Hepatocyte (in vitro differentiated cells): Measurements from ENCODE around the gene KCNMB1. TPM values are rescaled to one million over a fixed set of nuclear protein-coding genes. Genes with fewer than 3 reads are reported as not detected.
A peak's percentile ranks its signal among the peaks of the same experiment; 100 is the strongest.

Source experiments
- DNase-seq: peaks from one replicate; pipeline ENCODE4 v3.0.0-alpha.2; 2016; ENCODE audit warnings: low spot score
- H2AFZ ChIP-seq: fragments of 200-600 bp; sonication (generic); 2 replicates; pipeline ENCODE4 v1.6.0; 2016; ENCODE audit warnings: antibody characterized with exemption, mild to moderate bottlenecking
- H3K27ac ChIP-seq: fragments of 200-600 bp; sonication (generic); 2 replicates; pipeline ENCODE4 v1.5.1; 2016; ENCODE audit warnings: mild to moderate bottlenecking
- H3K27me3 ChIP-seq: fragments of 200-600 bp; sonication (generic); 2 replicates; pipeline ENCODE4 v1.6.1; 2016
- H3K36me3 ChIP-seq: fragments of 200-600 bp; sonication (generic); replicated peaks from 2 replicates; pipeline ENCODE4 v1.5.1; 2016; ENCODE audit warnings: low read depth; ENCODE audit not compliant: insufficient read depth
- H3K4me1 ChIP-seq: fragments of 200-600 bp; sonication (generic); 2 replicates; pipeline ENCODE4 v1.5.1; 2016; ENCODE audit warnings: mild to moderate bottlenecking, moderate library complexity; ENCODE audit not compliant: insufficient read depth
- H3K4me2 ChIP-seq: fragments of 200-600 bp; sonication (generic); 2 replicates; pipeline ENCODE4 v1.6.0; 2016
- H3K4me3 ChIP-seq: fragments of 200-600 bp; sonication (generic); 2 replicates; pipeline ENCODE4 v1.5.1; 2016; ENCODE audit warnings: mild to moderate bottlenecking
- H3K79me2 ChIP-seq: fragments of 200-600 bp; sonication (generic); 2 replicates; pipeline ENCODE4 v1.6.0; 2017; ENCODE audit warnings: mild to moderate bottlenecking
- H3K9me2 ChIP-seq: fragments of 200-600 bp; sonication (generic); replicated peaks from 2 replicates; pipeline ENCODE4 v1.6.0; 2017; ENCODE audit warnings: mild to moderate bottlenecking; ENCODE audit not compliant: insufficient read depth
- H3K9me3 ChIP-seq: fragments of 200-600 bp; sonication (generic); 2 replicates; pipeline ENCODE4 v1.5.1; 2016; ENCODE audit warnings: low read depth, mild to moderate bottlenecking
- H4K20me1 ChIP-seq: fragments of 200-600 bp; sonication (generic); 2 replicates; pipeline ENCODE4 v1.6.0; 2016; ENCODE audit warnings: mild to moderate bottlenecking; ENCODE audit not compliant: insufficient read depth, poor library complexity, severe bottlenecking
- CTCF ChIP-seq: fragments of 200-600 bp; sonication (generic); IDR thresholded peaks from 2 replicates; pipeline ENCODE4 v1.5.1; 2016; ENCODE audit warnings: antibody characterized with exemption, mild to moderate bottlenecking; ENCODE audit not compliant: poor library complexity
- EZH2 ChIP-seq: fragments of 200-600 bp; sonication (generic); IDR thresholded peaks from 2 replicates; pipeline ENCODE4 v1.6.1; 2016; ENCODE audit warnings: antibody characterized with exemption, mild to moderate bottlenecking, borderline replicate concordance
- EZH2phosphoT487 ChIP-seq: fragments of 200-600 bp; sonication (generic); IDR thresholded peaks from one replicate; pipeline ENCODE4 v1.6.1; 2018; ENCODE audit warnings: antibody characterized with exemption, mild to moderate bottlenecking, low read depth, moderate library complexity; ENCODE audit not compliant: unreplicated experiment, severe bottlenecking
- WGBS: methylation state at CpG from one replicate; pipeline ENCODE4 v1.1.6; 2016; ENCODE audit warnings: low lambda C conversion rate; ENCODE audit errors: missing lambda C conversion rate; 5-methylcytosine and 5-hydroxymethylcytosine counted together
- polyA plus RNA-seq: library from polyadenylated mRNA; unstranded; fragments of >200 nt; fragmentation: Nextera tagmentation; extraction: Ambion mirVana; gene quantifications from 2 replicates; pipeline ENCODE4 v1.2.1, GENCODE V29; 2016
- total RNA-seq: library from RNA; depleted of rRNA; stranded (reverse); fragments of >200 nt; gene quantifications from 2 replicates; pipeline ENCODE4 v1.2.3, GENCODE V29; 2014

Gene KCNMB1
- total and polyA plus RNA-seq, 2 experiments from 2014 or later: 0.07 to 0.19 TPM

- Histone ChIP-seq H3K27me3 (peaks cover 20% of the 10 kb centered on the region), H3K4me3 (no peak overlapping the region), H3K9me2 (no peaks in the 10 kb centered on the region), H3K79me2 (no peaks in the 10 kb centered on the region), H4K20me1 (no peaks in the 10 kb centered on the region), H2AFZ (no peak overlapping the region), H3K4me1 (peaks cover 11% of the 10 kb centered on the region), H3K4me2 (no peak overlapping the region), H3K36me3 (no peaks in the 10 kb centered on the region), H3K9me3 (no peaks in the 10 kb centered on the region), H3K27ac (no peak overlapping the region)
- TF ChIP-seq EZH2: no peak
- no peak for DNase-seq
- 41% methylated on average over 8 of the region's 8 CpGs for WGBS
Measured at GRCh38 chr5:170355601-170356098, 33.5 kb downstream of the KCNMB1 start.

GRCh38 chr5:170353961-170354360 lies 35.2 kb downstream of the KCNMB1 start:
- H3K4me3 ChIP-seq: no peak overlapping the region

DNA sequence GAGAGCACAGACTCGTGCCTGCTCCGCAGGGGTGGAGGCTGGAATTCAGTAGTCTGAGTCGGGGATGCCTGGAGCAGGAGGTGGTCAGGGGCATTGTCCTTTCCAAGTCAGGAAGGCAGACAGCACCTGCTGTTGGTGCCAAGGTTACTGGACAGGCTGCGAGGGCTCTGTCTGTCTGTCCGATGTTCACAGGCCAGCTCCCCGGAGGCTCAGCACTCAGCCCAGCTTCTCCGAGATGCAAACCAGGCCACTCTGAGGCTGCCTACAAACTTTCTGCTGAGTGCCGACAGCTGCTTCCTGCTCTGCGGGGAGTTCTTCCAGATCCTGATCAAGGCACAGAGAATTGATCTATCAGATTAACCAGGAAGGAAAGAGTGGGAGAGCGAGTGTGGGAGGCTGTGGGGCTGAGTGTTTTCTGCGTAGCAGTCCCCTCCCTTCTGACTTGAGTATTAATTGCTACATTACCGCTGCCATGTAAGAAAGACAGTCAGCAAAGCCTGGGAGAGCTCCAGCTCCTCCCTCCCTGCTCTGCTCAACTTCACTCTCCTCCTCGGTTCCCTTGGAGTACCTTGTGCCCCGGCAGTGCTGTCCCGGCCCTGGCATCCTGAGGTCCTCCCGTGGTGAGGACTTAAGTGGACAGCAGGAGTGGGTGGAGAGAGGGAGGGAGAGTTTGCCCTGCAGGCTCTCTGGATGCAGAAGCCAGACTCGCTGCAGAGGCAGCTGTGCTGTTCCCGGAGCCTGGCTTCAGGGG lies 36.0 kb downstream of the KCNMB1 start:
- DNase-seq: no peak
- Histone ChIP-seq H2AFZ (no peak overlapping the region), H3K36me3 (no peaks in the 10 kb centered on the region), H3K27me3 (peaks cover 26% of the 10 kb centered on the region), H4K20me1 (no peaks in the 10 kb centered on the region), H3K4me3 (no peak overlapping the region), H3K4me2 (peak overlapping the region; percentile 68), H3K79me2 (no peaks in the 10 kb centered on the region), H3K4me1 (peaks cover 9% of the 10 kb centered on the region), H3K9me3 (no peaks in the 10 kb centered on the region), H3K9me2 (no peaks in the 10 kb centered on the region), H3K27ac (no peak overlapping the region)
- TF ChIP-seq EZH2 (no peak), EZH2phosphoT487 (no peak), CTCF (no peak)
- WGBS: 33% methylated on average over 18 of the region's 18 CpGs

More at GRCh38 chr5:170353961-170354360, 35.2 kb downstream of the KCNMB1 start:
- peaks cover 11% of the 10 kb centered on the region for H3K4me1 ChIP-seq
- H2AFZ ChIP-seq: no peak overlapping the region
- no peaks in the 10 kb centered on the region for H3K9me3 ChIP-seq
- no peak overlapping the region for H3K27ac ChIP-seq
- WGBS: 89% methylated on average over 9 of the region's 9 CpGs
- H3K9me2 ChIP-seq: no peaks in the 10 kb centered on the region
- no peak for DNase-seq
- H3K79me2 ChIP-seq: no peaks in the 10 kb centered on the region
- no peak overlapping the region for H3K4me2 ChIP-seq
- no peaks in the 10 kb centered on the region for H3K36me3 ChIP-seq
- no peaks in the 10 kb centered on the region for H4K20me1 ChIP-seq
- TF ChIP-seq CTCF (no peak), EZH2phosphoT487 (no peak), EZH2 (no peak)
- peaks cover 21% of the 10 kb centered on the region for H3K27me3 ChIP-seq

- Histone ChIP-seq H3K4me2 (no peak overlapping the region), H3K9me2 (no peaks in the 10 kb centered on the region), H3K9me3 (no peaks in the 10 kb centered on the region), H3K27me3 (peaks cover 20% of the 10 kb centered on the region), H3K27ac (no peak overlapping the region), H2AFZ (no peak overlapping the region), H3K4me3 (no peak overlapping the region), H4K20me1 (no peaks in the 10 kb centered on the region), H3K36me3 (no peaks in the 10 kb centered on the region), H3K79me2 (no peaks in the 10 kb centered on the region), H3K4me1 (no peaks in the 10 kb centered on the region)
- 58% methylated on average over 11 of the region's 11 CpGs for WGBS
- TF ChIP-seq CTCF (peak; percentile 17), EZH2 (no peak), EZH2phosphoT487 (no peak)
- DNase-seq: no peak
Measured at GRCh38 chr5:170348137-170348633, 41.0 kb downstream of the KCNMB1 start.
